HepG2 (cell line): ENCODE results near the gene SAPCD1. TPM values are rescaled to one million over a fixed set of nuclear protein-coding genes. Genes with fewer than 3 reads are reported as not detected.

Experiments used
- AGO2 ChIP-seq: fragments of 200-400 bp; formaldehyde crosslinking; optimal IDR thresholded peaks from 2 replicates; pipeline ENCODE3; 2017; ENCODE audit warnings: mild to moderate bottlenecking, low read depth, low read length, moderate library complexity
- GTF2F1 ChIP-seq: fragments of 150-350 bp; IDR thresholded peaks from 2 replicates; pipeline ENCODE4 v1.6.1; 2014; ENCODE audit warnings: low read length
- KDM1A ChIP-seq: IDR thresholded peaks from 2 replicates; pipeline ENCODE4 v1.6.1; 2016; ENCODE audit warnings: missing compliant biosample characterization
- MAF1 ChIP-seq: sonication (generic); formaldehyde crosslinking; IDR thresholded peaks from 2 replicates; pipeline ENCODE4 v1.5.0; 2020; ENCODE audit warnings: missing genetic modification reagents, borderline replicate concordance
- NAIF1 ChIP-seq: sonication (generic); formaldehyde crosslinking; IDR thresholded peaks from 2 replicates; pipeline ENCODE4 v1.5.0; 2020; ENCODE audit warnings: mild to moderate bottlenecking, missing genetic modification reagents, borderline replicate concordance
- POLR2AphosphoS5 ChIP-seq: IDR thresholded peaks from 2 replicates; pipeline ENCODE4 v1.6.1; 2012; ENCODE audit warnings: low read depth, low read length
- RFXANK ChIP-seq: IDR thresholded peaks from 2 replicates; pipeline ENCODE4 v1.6.1; 2016
- SNAPC2 ChIP-seq: sonication (generic); formaldehyde crosslinking; IDR thresholded peaks from 2 replicates; pipeline ENCODE4 v1.8.1; 2022; ENCODE audit warnings: mild to moderate bottlenecking, missing genetic modification reagents
- SSRP1 ChIP-seq: IDR thresholded peaks from 2 replicates; pipeline ENCODE4 v1.6.1; 2016; ENCODE audit warnings: control low read depth
- ZNF260 ChIP-seq: sonication (generic); formaldehyde crosslinking; IDR thresholded peaks from 2 replicates; pipeline ENCODE4 v1.4.0; 2020; ENCODE audit warnings: missing genetic modification reagents, low read depth, mild to moderate bottlenecking, borderline replicate concordance
- ZNF296 ChIP-seq: sonication (generic); formaldehyde crosslinking; conservative IDR thresholded peaks from 2 replicates; pipeline ENCODE4 v1.5.0; 2020; ENCODE audit warnings: mild to moderate bottlenecking, missing genetic modification reagents
- ZNF343 ChIP-seq: sonication (generic); formaldehyde crosslinking; IDR thresholded peaks from 2 replicates; pipeline ENCODE4 v1.4.0; 2020; ENCODE audit warnings: mild to moderate bottlenecking, missing genetic modification reagents
- ZNF564 ChIP-seq: sonication (generic); formaldehyde crosslinking; IDR thresholded peaks from 2 replicates; pipeline ENCODE4 v1.8.1; 2023; ENCODE audit warnings: mild to moderate bottlenecking, missing genetic modification reagents
- ZNF614 ChIP-seq: IDR thresholded peaks from 2 replicates; pipeline ENCODE4 v1.6.1; 2018; ENCODE audit warnings: missing biosample characterization, missing genetic modification reagents, inconsistent platforms, borderline replicate concordance
- ZNF709 ChIP-seq: sonication (generic); formaldehyde crosslinking; IDR thresholded peaks from 2 replicates; pipeline ENCODE4 v1.5.0; 2020; ENCODE audit warnings: mild to moderate bottlenecking, missing genetic modification reagents
- ZNF777 ChIP-seq: sonication (generic); formaldehyde crosslinking; IDR thresholded peaks from 2 replicates; pipeline ENCODE4 v1.4.0; 2020; ENCODE audit warnings: missing genetic modification reagents
- polyA plus RNA-seq, 8 experiments: library from polyadenylated mRNA; depleted of rRNA in 3 of 8; stranded (reverse) in 7 of 8; unstranded in 1 of 8; fragments of >200 nt; fragmentation: Illumina TruSeq in 4 of 8; extraction: Trizol in 4 of 8; gene quantifications; 2 replicates each; pipeline versions ENCODE4 v1.2.1 to v1.2.3, GENCODE V29; 2011 to 2016; ENCODE audit warnings: low read depth in 4 of 8, missing spikeins in 1 of 8, mixed read lengths in 1 of 8; ENCODE audit not compliant: insufficient read depth in 1 of 8
- total RNA-seq, 5 experiments: library from RNA; depleted of rRNA; stranded (reverse); fragments of >200 nt; fragmentation: Illumina TruSeq; extraction: Trizol; gene quantifications; 2 replicates each; pipeline ENCODE4 v1.2.3, GENCODE V29; 2016; ENCODE audit warnings: low read depth in 1 of 5
- TF ChIP-seq, protein P1 (sequence below): sonication (generic); formaldehyde crosslinking; IDR thresholded peaks from 2 replicates; pipeline ENCODE4 v1.4.0; 2020; ENCODE audit warnings: missing genetic modification reagents
- TF ChIP-seq, protein P2 (sequence below), 2 experiments: IDR thresholded peaks; 2 replicates each; pipeline ENCODE4 v1.6.1; 2011 to 2012; ENCODE audit warnings: low read length in 2 of 2, borderline replicate concordance in 1 of 2, low read depth in 1 of 2, mild to moderate bottlenecking in 1 of 2, moderate library complexity in 1 of 2
- TF ChIP-seq, protein P3 (sequence below): sonication (generic); formaldehyde crosslinking; IDR thresholded peaks from 2 replicates; pipeline ENCODE4 v1.5.1; 2020; ENCODE audit warnings: mild to moderate bottlenecking, missing genetic modification reagents, moderate library complexity

The SAPCD1 gene
- total and polyA plus RNA-seq, 2 of the 13 experiments (the other 11 are each of a cell fraction or from before 2014, with no cell fraction given) = 2.5 to 3.9 TPM

DNA sequence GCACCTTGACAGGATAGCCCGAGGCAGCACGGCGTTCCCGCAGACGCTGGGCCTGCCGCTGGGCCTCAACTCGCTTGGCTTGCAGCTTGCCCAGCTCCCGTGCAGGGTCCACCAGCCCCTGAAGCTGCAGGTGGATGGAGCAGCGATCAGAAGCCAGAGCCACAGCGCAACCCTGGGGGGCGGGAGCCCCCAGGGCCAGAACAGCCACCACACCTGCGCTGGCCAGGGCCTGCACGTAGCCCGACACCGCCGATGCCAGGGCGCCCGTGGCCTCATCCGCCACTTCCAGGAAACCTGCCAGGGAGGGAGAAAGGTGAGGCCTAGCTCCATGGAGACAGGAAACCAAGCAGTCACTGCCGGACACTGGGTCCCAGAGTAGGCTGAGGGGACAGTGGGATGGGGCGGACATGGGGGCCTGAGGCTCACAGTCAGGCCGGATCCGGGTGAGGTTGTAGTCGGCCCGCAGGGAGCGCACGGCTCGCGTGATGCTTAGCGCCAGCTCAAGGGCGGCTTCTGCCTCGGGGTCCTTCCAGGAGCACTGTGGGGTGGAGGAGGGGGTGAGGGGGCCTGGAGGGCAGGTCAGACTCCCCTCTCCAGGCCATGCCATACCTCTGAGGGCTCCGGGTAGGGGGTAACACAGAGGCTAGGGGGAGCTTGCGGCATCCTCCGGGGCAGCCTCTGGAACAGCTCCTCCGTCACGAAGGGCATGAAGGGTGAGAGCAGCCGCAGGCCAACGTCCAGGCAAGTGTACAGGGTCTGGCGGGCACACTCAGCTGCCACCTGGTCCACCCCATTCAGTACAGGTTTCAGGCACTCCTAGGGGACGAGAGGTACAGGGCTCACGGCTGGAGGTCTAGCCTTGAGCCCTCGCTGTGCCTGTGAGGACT is 16.8 kb downstream of the SAPCD1 start (continued):
- TF ChIP-seq ZNF343 (no peak), ZNF614 (CRISPR knock-in tag) (no peak), ZNF296 (CRISPR knock-in tag) (no peak), AGO2 (peak; percentile 57), KDM1A (CRISPR knock-in tag) (no peak), ZNF260 (CRISPR knock-in tag) (no peak), MAF1 (CRISPR knock-in tag) (no peak), ZNF709 (CRISPR knock-in tag) (no peak), NAIF1 (CRISPR knock-in tag) (no peak), ZNF564 (CRISPR knock-in tag) (no peak), SSRP1 (no peak), RFXANK (CRISPR knock-in tag) (no peak), SNAPC2 (no peak), GTF2F1 (no peak), ZNF777 (CRISPR knock-in tag) (no peak), POLR2AphosphoS5 (no peak)
- TF ChIP-seq, protein P1, sequence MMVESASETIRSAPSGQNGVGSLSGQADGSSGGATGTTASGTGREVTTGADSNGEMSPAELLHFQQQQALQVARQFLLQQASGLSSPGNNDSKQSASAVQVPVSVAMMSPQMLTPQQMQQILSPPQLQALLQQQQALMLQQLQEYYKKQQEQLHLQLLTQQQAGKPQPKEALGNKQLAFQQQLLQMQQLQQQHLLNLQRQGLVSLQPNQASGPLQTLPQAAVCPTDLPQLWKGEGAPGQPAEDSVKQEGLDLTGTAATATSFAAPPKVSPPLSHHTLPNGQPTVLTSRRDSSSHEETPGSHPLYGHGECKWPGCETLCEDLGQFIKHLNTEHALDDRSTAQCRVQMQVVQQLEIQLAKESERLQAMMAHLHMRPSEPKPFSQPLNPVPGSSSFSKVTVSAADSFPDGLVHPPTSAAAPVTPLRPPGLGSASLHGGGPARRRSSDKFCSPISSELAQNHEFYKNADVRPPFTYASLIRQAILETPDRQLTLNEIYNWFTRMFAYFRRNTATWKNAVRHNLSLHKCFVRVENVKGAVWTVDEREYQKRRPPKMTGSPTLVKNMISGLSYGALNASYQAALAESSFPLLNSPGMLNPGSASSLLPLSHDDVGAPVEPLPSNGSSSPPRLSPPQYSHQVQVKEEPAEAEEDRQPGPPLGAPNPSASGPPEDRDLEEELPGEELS = no peak
- TF ChIP-seq, protein P2, sequence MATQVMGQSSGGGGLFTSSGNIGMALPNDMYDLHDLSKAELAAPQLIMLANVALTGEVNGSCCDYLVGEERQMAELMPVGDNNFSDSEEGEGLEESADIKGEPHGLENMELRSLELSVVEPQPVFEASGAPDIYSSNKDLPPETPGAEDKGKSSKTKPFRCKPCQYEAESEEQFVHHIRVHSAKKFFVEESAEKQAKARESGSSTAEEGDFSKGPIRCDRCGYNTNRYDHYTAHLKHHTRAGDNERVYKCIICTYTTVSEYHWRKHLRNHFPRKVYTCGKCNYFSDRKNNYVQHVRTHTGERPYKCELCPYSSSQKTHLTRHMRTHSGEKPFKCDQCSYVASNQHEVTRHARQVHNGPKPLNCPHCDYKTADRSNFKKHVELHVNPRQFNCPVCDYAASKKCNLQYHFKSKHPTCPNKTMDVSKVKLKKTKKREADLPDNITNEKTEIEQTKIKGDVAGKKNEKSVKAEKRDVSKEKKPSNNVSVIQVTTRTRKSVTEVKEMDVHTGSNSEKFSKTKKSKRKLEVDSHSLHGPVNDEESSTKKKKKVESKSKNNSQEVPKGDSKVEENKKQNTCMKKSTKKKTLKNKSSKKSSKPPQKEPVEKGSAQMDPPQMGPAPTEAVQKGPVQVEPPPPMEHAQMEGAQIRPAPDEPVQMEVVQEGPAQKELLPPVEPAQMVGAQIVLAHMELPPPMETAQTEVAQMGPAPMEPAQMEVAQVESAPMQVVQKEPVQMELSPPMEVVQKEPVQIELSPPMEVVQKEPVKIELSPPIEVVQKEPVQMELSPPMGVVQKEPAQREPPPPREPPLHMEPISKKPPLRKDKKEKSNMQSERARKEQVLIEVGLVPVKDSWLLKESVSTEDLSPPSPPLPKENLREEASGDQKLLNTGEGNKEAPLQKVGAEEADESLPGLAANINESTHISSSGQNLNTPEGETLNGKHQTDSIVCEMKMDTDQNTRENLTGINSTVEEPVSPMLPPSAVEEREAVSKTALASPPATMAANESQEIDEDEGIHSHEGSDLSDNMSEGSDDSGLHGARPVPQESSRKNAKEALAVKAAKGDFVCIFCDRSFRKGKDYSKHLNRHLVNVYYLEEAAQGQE (IDR thresholded peaks at IDR 0.05; ENCODE audit: borderline replicate concordance in 1 of 2, low read depth in 1 of 2, low read length in 2 of 2) = no peak
- TF ChIP-seq, protein P3, sequence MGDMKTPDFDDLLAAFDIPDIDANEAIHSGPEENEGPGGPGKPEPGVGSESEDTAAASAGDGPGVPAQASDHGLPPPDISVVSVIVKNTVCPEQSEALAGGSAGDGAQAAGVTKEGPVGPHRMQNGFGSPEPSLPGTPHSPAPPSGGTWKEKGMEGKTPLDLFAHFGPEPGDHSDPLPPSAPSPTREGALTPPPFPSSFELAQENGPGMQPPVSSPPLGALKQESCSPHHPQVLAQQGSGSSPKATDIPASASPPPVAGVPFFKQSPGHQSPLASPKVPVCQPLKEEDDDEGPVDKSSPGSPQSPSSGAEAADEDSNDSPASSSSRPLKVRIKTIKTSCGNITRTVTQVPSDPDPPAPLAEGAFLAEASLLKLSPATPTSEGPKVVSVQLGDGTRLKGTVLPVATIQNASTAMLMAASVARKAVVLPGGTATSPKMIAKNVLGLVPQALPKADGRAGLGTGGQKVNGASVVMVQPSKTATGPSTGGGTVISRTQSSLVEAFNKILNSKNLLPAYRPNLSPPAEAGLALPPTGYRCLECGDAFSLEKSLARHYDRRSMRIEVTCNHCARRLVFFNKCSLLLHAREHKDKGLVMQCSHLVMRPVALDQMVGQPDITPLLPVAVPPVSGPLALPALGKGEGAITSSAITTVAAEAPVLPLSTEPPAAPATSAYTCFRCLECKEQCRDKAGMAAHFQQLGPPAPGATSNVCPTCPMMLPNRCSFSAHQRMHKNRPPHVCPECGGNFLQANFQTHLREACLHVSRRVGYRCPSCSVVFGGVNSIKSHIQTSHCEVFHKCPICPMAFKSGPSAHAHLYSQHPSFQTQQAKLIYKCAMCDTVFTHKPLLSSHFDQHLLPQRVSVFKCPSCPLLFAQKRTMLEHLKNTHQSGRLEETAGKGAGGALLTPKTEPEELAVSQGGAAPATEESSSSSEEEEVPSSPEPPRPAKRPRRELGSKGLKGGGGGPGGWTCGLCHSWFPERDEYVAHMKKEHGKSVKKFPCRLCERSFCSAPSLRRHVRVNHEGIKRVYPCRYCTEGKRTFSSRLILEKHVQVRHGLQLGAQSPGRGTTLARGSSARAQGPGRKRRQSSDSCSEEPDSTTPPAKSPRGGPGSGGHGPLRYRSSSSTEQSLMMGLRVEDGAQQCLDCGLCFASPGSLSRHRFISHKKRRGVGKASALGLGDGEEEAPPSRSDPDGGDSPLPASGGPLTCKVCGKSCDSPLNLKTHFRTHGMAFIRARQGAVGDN (CRISPR knock-in tag) = 0 out of 2 replicates have a peak, but pooled peaks have one; percentile 19
